Measurements from ENCODE around the gene SLC27A5. TPM values are rescaled to one million over a fixed set of nuclear protein-coding genes. Genes with fewer than 3 reads are reported as not detected.
A peak's percentile ranks its signal among the peaks of the same experiment; 100 is the strongest.

The SLC27A5 gene
- total and polyA plus RNA-seq, 2 of the 13 experiments (the other 11 are each of a cell fraction or from before 2014, with no cell fraction given), result 30.3 to 40.2 TPM

DNA sequence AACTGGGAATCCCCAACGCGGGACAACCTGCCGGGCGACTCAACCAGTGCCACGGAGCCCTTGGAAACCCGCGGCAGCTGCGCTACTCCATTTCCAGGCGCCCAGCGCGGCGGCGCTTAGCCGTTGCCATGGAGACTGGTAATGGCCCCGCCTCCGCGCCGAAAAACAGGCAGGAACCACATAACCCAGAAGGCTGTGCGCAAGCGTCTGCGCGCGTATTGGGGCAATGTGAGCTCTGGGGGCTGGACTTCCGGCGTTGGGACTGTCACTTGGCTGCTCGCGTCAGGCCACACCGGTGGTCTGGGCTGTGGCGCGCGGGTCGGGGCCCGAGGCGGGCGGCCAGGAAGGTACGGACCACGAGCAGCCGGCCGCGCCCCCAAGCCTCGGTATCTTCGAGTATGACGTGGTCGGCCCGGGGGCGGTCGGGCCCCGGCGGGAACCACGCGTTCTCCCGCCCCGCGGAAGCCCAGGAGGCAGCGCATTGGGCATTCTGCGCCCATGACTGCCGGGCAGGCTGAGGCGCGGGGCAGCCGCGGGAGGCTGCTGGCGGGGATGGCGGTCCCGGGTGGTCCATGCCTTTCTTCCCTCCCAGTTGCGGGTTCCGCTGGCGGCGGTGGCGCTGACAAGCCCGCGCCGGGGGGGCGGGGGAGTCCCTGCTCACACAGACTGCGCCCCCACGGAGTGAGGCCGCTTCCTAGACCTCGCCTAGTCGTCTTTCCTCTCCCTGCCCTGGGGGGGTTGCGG, 60.3 kb downstream of the SLC27A5 start, which contains the start of gene ZNF324B (continued):
- TF ChIP-seq, protein P1, sequence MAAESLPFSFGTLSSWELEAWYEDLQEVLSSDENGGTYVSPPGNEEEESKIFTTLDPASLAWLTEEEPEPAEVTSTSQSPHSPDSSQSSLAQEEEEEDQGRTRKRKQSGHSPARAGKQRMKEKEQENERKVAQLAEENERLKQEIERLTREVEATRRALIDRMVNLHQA (CRISPR knock-in tag; IDR thresholded peaks at IDR 0.05), result no peak
- TF ChIP-seq KDM6A (CRISPR knock-in tag; IDR thresholded peaks at IDR 0.05; ENCODE audit: low read depth) (no peak), TBX2 (CRISPR knock-in tag; IDR thresholded peaks at IDR 0.05; ENCODE audit: borderline replicate concordance) (0 out of 2 replicates have a peak, but pooled peaks have one; percentile 41), NCOA5 (CRISPR knock-in tag; IDR thresholded peaks at IDR 0.05) (no peak), ZSCAN21 (CRISPR knock-in tag; IDR thresholded peaks at IDR 0.05; ENCODE audit: borderline replicate concordance) (no peak), RBFOX2 (IDR thresholded peaks at IDR 0.05; ENCODE audit: low read depth, low read length) (peak; percentile 75), HNRNPL (IDR thresholded peaks at IDR 0.05; ENCODE audit: low read depth, low read length) (no peak), ZBTB3 (CRISPR knock-in tag; IDR thresholded peaks at IDR 0.05; ENCODE audit: borderline replicate concordance, low read depth) (no peak), ZFY (CRISPR knock-in tag; IDR thresholded peaks at IDR 0.05) (peak; percentile 82), JUNB (CRISPR knock-in tag; IDR thresholded peaks at IDR 0.05; ENCODE audit: borderline replicate concordance) (no peak), MED8 (CRISPR knock-in tag; IDR thresholded peaks at IDR 0.05; ENCODE audit: insufficient replicate concordance) (no peak), SMAD3 (CRISPR knock-in tag; IDR thresholded peaks at IDR 0.05) (peak; percentile 49; the same call in 1 of the 2 replicates), HIVEP1 (CRISPR knock-in tag; IDR thresholded peaks at IDR 0.05) (no peak), STAG1 (CRISPR knock-in tag; IDR thresholded peaks at IDR 0.05) (no peak), ZNF367 (CRISPR knock-in tag; IDR thresholded peaks at IDR 0.05; ENCODE audit: borderline replicate concordance) (no peak), SMARCE1 (IDR thresholded peaks at IDR 0.05; ENCODE audit: borderline replicate concordance) (no peak), ZNF557 (CRISPR knock-in tag; IDR thresholded peaks at IDR 0.05) (no peak), ZNF766 (CRISPR knock-in tag; IDR thresholded peaks at IDR 0.05; ENCODE audit: borderline replicate concordance) (no peak), MBD4 (IDR thresholded peaks at IDR 0.05; ENCODE audit: borderline replicate concordance, low read length) (no peak), ZNF468 (CRISPR knock-in tag; IDR thresholded peaks at IDR 0.05) (no peak), YY1 (IDR thresholded peaks at IDR 0.05; ENCODE audit: insufficient read depth, insufficient replicate concordance, low read depth, low read length) (peak; percentile 71), ZNF567 (CRISPR knock-in tag; IDR thresholded peaks at IDR 0.05; ENCODE audit: borderline replicate concordance) (no peak), POGZ (CRISPR knock-in tag; IDR thresholded peaks at IDR 0.05) (no peak), ZNF317 (CRISPR knock-in tag; IDR thresholded peaks at IDR 0.05) (no peak), ZMAT3 (CRISPR knock-in tag; conservative IDR thresholded peaks at IDR 0.05) (no peak), CENPX (CRISPR knock-in tag; IDR thresholded peaks at IDR 0.05) (no peak)
- TF ChIP-seq, protein P2, sequence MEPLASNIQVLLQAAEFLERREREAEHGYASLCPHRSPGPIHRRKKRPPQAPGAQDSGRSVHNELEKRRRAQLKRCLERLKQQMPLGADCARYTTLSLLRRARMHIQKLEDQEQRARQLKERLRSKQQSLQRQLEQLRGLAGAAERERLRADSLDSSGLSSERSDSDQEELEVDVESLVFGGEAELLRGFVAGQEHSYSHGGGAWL (CRISPR knock-in tag; IDR thresholded peaks at IDR 0.05), result no peak; the same call in 1 of the 2 replicates
- TF ChIP-seq, protein P3, sequence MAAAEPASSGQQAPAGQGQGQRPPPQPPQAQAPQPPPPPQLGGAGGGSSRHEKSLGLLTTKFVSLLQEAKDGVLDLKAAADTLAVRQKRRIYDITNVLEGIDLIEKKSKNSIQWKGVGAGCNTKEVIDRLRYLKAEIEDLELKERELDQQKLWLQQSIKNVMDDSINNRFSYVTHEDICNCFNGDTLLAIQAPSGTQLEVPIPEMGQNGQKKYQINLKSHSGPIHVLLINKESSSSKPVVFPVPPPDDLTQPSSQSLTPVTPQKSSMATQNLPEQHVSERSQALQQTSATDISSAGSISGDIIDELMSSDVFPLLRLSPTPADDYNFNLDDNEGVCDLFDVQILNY (CRISPR knock-in tag; conservative IDR thresholded peaks at IDR 0.05), result no peak

Measured in HepG2 (cell line).